RWPE2 (cell line): Measurements from ENCODE around the gene HAVCR2.
"Not testable (repeated sequence)": the region's sequence is repeated elsewhere in the genome, so short reads cannot be mapped to it uniquely, and the experiment has no call there.

Source experiments
- ATAC-seq: fragments of 200-7000 bp; cut with Tn5 transposase; 3 replicates; pipeline ENCODE4 v1.9.1; 2021; ENCODE audit warnings: low read depth
- DNase-seq: peaks from one replicate; pipeline ENCODE4 v3.0.0-alpha.2; 2020; ENCODE audit warnings: low spot score
- H3K27ac ChIP-seq: fragments of 450-650 bp; 2 replicates; pipeline ENCODE4 v1.5.1; 2017; ENCODE audit warnings: mild to moderate bottlenecking; ENCODE audit not compliant: poor library complexity, severe bottlenecking
- H3K27me3 ChIP-seq: fragments of 250-450 bp; sonication (Bioruptor Pico); 2 replicates; pipeline ENCODE4 v1.5.1; 2021; ENCODE audit warnings: mild to moderate bottlenecking, moderate library complexity; ENCODE audit not compliant: insufficient read depth, poor library complexity, severe bottlenecking
- H3K36me3 ChIP-seq: fragments of 250-450 bp; sonication (Bioruptor Pico); 2 replicates; pipeline ENCODE4 v1.5.1; 2020; ENCODE audit warnings: low read depth, mild to moderate bottlenecking, moderate library complexity
- H3K4me1 ChIP-seq: fragments of 250-450 bp; sonication (Bioruptor Pico); 2 replicates; pipeline ENCODE4 v1.5.1; 2021; ENCODE audit warnings: mild to moderate bottlenecking, moderate library complexity; ENCODE audit not compliant: insufficient read depth, poor library complexity, severe bottlenecking
- H3K4me3 ChIP-seq: fragments of 250-450 bp; sonication (Bioruptor Pico); 2 replicates; pipeline ENCODE4 v1.5.1; 2021; ENCODE audit warnings: mild to moderate bottlenecking, moderate library complexity; ENCODE audit not compliant: severe bottlenecking
- H3K9me3 ChIP-seq: fragments of 250-450 bp; sonication (Bioruptor Pico); 2 replicates; pipeline ENCODE4 v1.5.1; 2021; ENCODE audit warnings: mild to moderate bottlenecking, moderate library complexity; ENCODE audit not compliant: severe bottlenecking
- CTCF ChIP-seq: fragments of 450-650 bp; IDR thresholded peaks from one replicate; pipeline ENCODE4 v1.5.1; 2017; ENCODE audit warnings: mild to moderate bottlenecking, moderate library complexity; ENCODE audit not compliant: poor library complexity, severe bottlenecking

HAVCR2 gene

GRCh38 chr5:157050050-157050449, 58.8 kb downstream of the HAVCR2 start:
- peak; percentile 10; the same call in 1 of the 3 replicates for ATAC-seq
- no peak overlapping the region for H3K4me3 ChIP-seq
- TF ChIP-seq CTCF = no peak

DNA sequence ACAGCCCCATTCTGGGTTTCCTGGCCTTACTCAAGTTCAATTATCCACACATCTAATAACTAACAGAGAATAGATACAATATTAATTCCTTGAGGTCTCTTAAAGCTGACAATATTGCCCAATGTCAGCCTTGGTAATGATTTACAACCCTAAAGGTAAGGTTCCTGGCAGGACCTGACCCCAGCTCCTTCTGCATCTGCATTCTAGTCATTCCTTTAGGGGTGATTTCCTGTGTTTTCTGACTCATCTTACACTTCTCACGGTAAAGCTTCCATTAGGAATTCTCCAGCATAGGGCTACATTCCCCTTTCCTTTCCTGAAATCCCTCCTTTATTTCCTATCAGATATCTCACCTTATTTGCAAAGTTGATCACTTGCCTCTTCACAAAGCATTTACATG, 59.2 kb downstream of the HAVCR2 start:
- ATAC-seq = peak; percentile 91
- Histone ChIP-seq H3K36me3 (no peaks in the 10 kb centered on the region), H3K4me1 (peaks cover 6% of the 10 kb centered on the region), H3K9me3 (peaks cover 2% of the 10 kb centered on the region), H3K27ac (peak overlapping the region; percentile 14), H3K4me3 (no peak overlapping the region), H3K27me3 (no peaks in the 10 kb centered on the region)
- no peak for DNase-seq
- no peak for TF ChIP-seq CTCF

More at GRCh38 chr5:157050050-157050449, 58.8 kb downstream of the HAVCR2 start:
- Histone ChIP-seq H3K9me3 (peaks cover 2% of the 10 kb centered on the region), H3K4me1 (peaks cover 6% of the 10 kb centered on the region), H3K27ac (peak overlapping the region; percentile 14), H3K36me3 (no peaks in the 10 kb centered on the region), H3K27me3 (no peaks in the 10 kb centered on the region)
- DNase-seq = no peak

GRCh38 chr5:157047898-157048297, 60.9 kb downstream of the HAVCR2 start:
- Histone ChIP-seq H3K27me3 (no peaks in the 10 kb centered on the region), H3K4me3 (no peak overlapping the region), H3K36me3 (no peaks in the 10 kb centered on the region), H3K9me3 (peaks cover 2% of the 10 kb centered on the region), H3K4me1 (peaks cover 6% of the 10 kb centered on the region), H3K27ac (no peak overlapping the region)
- ATAC-seq = no peak
- DNase-seq = no peak
- no peak for TF ChIP-seq CTCF

GRCh38 chr5:157047016-157047415, 61.8 kb downstream of the HAVCR2 start:
- H3K27ac ChIP-seq, H3K4me3 ChIP-seq, H3K27me3 ChIP-seq, H3K9me3 ChIP-seq, H3K36me3 ChIP-seq, DNase-seq, ATAC-seq, H3K4me1 ChIP-seq: not testable (repeated sequence)

GRCh38 chr5:157046041-157046440, 62.8 kb downstream of the HAVCR2 start:
- ATAC-seq (peak; percentile 28; the same call in 1 of the 3 replicates), DNase-seq (no peak)
- no peaks in the 10 kb centered on the region for H3K27me3 ChIP-seq

More at GRCh38 chr5:157046041-157046440, 62.8 kb downstream of the HAVCR2 start:
- Histone ChIP-seq H3K4me1 (peaks cover 6% of the 10 kb centered on the region), H3K9me3 (peaks cover 2% of the 10 kb centered on the region), H3K27ac (no peak overlapping the region), H3K4me3 (no peak overlapping the region), H3K36me3 (no peaks in the 10 kb centered on the region)
- TF ChIP-seq CTCF = no peak
